ENCODE measurements around the gene GRAMD1B. TPM values are rescaled to one million over a fixed set of nuclear protein-coding genes. Genes with fewer than 3 reads are reported as not detected.
A peak's percentile ranks its signal among the peaks of the same experiment; 100 is the strongest.

The GRAMD1B gene
- polyA plus RNA-seq, 2 of the 4 experiments (the other 2 are of a cell fraction): 55.5 to 108 TPM

DNA sequence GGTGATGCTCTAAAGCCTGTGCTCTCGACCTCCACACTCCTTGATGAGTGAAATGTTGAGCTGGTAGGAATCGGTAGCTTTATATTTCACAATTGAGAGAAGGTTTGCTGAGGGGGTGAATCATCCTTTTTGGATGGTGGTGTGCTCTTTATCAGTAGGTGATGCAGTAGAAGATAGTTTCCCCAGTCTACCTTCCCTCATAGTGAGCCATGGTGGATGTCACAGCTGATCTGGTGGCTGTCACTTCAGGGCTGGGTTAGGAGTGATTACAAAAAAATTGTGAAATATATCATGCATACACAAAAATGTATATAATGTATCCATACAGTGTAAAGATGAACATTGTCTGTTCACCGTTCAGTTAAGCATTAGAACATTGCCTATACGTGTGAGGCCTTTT, 105.3 kb downstream of the GRAMD1B start:
- Histone ChIP-seq H3K4me2 (peak overlapping the region; percentile 23; the same call in 1 of the 3 replicates), H3K27ac (no peak overlapping the region), H3K9me3 (no peaks in the 10 kb centered on the region), H3K4me3 (no peak overlapping the region), H3K4me1 (peaks cover 31% of the 10 kb centered on the region)
- CTCF ChIA-PET: interaction anchor here (1.2 to 1.5 kb wide), 2 partner anchors 10 to 172 kb away, joined by 3 to 4 read pairs; no protein-coding TSS in a partner anchor
- POLR2A ChIA-PET: no interaction called here
- FAIRE-seq (no peak), ATAC-seq (peak; percentile 25 to 38; a peak in 2 of 6 replicates), DNase-seq (ENCODE audit: low read depth in 1 of 2, low spot score in 1 of 2) (no peak)
- TF ChIP-seq HDAC2 (IDR thresholded peaks at IDR 0.05): no peak
- TF ChIP-seq ESRRA (IDR thresholded peaks at IDR 0.05; ENCODE audit: borderline replicate concordance, low read length): no peak
- no peak for TF ChIP-seq CBX2 (IDR thresholded peaks at IDR 0.05; ENCODE audit: borderline replicate concordance, low read depth)
- TF ChIP-seq, protein P1, sequence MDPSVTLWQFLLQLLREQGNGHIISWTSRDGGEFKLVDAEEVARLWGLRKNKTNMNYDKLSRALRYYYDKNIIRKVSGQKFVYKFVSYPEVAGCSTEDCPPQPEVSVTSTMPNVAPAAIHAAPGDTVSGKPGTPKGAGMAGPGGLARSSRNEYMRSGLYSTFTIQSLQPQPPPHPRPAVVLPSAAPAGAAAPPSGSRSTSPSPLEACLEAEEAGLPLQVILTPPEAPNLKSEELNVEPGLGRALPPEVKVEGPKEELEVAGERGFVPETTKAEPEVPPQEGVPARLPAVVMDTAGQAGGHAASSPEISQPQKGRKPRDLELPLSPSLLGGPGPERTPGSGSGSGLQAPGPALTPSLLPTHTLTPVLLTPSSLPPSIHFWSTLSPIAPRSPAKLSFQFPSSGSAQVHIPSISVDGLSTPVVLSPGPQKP (IDR thresholded peaks at IDR 0.05; ENCODE audit: low read depth, low read length): no peak
- no peak for TF ChIP-seq NFE2L2 (conservative IDR thresholded peaks at IDR 0.05; ENCODE audit: low read length)
- no peak for TF ChIP-seq SREBF2 (IDR thresholded peaks at IDR 0.05)
- TF ChIP-seq, protein P2, sequence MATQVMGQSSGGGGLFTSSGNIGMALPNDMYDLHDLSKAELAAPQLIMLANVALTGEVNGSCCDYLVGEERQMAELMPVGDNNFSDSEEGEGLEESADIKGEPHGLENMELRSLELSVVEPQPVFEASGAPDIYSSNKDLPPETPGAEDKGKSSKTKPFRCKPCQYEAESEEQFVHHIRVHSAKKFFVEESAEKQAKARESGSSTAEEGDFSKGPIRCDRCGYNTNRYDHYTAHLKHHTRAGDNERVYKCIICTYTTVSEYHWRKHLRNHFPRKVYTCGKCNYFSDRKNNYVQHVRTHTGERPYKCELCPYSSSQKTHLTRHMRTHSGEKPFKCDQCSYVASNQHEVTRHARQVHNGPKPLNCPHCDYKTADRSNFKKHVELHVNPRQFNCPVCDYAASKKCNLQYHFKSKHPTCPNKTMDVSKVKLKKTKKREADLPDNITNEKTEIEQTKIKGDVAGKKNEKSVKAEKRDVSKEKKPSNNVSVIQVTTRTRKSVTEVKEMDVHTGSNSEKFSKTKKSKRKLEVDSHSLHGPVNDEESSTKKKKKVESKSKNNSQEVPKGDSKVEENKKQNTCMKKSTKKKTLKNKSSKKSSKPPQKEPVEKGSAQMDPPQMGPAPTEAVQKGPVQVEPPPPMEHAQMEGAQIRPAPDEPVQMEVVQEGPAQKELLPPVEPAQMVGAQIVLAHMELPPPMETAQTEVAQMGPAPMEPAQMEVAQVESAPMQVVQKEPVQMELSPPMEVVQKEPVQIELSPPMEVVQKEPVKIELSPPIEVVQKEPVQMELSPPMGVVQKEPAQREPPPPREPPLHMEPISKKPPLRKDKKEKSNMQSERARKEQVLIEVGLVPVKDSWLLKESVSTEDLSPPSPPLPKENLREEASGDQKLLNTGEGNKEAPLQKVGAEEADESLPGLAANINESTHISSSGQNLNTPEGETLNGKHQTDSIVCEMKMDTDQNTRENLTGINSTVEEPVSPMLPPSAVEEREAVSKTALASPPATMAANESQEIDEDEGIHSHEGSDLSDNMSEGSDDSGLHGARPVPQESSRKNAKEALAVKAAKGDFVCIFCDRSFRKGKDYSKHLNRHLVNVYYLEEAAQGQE (IDR thresholded peaks at IDR 0.05): no peak
- TF ChIP-seq MYC (IDR thresholded peaks at IDR 0.05; ENCODE audit: borderline replicate concordance, low read length): no peak
- TF ChIP-seq FOSB (CRISPR knock-in tag; IDR thresholded peaks at IDR 0.05): no peak
- no peak for TF ChIP-seq RFX5 (IDR thresholded peaks at IDR 0.05)
- TF ChIP-seq HOXB13 (CRISPR knock-in tag; IDR thresholded peaks at IDR 0.05; ENCODE audit: low read depth): no peak
- no peak for TF ChIP-seq POLR2A (IDR thresholded peaks at IDR 0.05; ENCODE audit: low read length)
- TF ChIP-seq MAFK (IDR thresholded peaks at IDR 0.05; ENCODE audit: partially characterized antibody): no peak
- no peak for TF ChIP-seq ZC3H11A (IDR thresholded peaks at IDR 0.05)
- no peak for TF ChIP-seq EHF (CRISPR knock-in tag; IDR thresholded peaks at IDR 0.05)
- WGBS (ENCODE audit: missing lambda C conversion rate): 77% methylated on average over 4 of the region's 4 CpGs

DNA sequence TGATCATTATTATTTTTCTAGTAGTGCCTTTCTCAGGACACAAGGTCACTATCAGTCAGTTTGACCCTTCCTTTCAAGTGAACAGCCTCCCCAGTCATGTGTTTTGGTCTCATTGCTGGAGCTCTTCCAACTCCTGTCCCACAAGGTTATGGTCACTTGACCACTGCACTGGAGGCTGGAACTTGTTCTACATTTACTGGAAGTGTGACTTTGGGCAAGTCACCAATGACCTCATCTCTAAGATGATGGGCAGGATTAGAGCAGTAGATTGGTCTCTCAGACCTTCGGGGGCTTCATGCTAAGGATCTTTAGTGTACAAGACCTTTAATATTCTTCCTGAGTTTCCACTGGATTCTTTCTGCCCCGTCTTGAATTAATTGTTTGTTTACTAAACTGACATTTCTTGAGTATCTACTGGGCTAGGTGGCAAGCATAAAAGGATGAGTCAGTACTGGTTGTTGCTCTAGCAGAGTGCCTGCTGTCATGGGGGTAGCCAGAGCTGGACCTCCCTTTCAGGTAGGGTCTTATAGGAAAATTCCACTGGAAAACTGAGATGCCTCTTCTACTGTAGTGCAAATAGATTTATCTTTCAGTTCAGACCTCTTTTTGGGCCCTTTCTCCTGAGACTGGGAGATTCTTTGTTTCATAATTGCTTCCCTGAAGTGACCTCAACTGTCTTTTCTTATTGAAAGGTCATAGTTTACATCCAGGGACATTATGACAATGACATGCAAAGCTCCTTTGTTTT, 106.8 kb downstream of the GRAMD1B start:
- WGBS (ENCODE audit: missing lambda C conversion rate): 7% methylated on average over 2 of the region's 2 CpGs
- CTCF ChIA-PET: interaction anchor here (2.1 kb wide), 1 partner anchor 18 kb away, joined by 7 read pairs; no protein-coding TSS in a partner anchor
- H3K27ac ChIP-seq: 0 out of 6 replicates have a peak overlapping the region, but pooled peaks of 1 of the 2 experiments have one; percentile 17
- ATAC-seq: peak; percentile 54 to 66; a peak in 5 of 6 replicates
- POLR2A ChIA-PET: no interaction called here
- peak overlapping the region; percentile 69 for H3K4me2 ChIP-seq
- DNase-seq (ENCODE audit: low read depth in 1 of 2, low spot score in 1 of 2): peak in 1 of 2 experiments; percentile 20
- no peaks in the 10 kb centered on the region for H3K9me3 ChIP-seq
- no peak overlapping the region for H3K4me3 ChIP-seq
- no peak for FAIRE-seq
- TF ChIP-seq CTCF (IDR thresholded peaks at IDR 0.05) (no peak), FOSL2 (IDR thresholded peaks at IDR 0.05) (no peak), FOSL2 (CRISPR knock-in tag; IDR thresholded peaks at IDR 0.05) (0 out of 2 replicates have a peak, but pooled peaks have one; percentile 13), HOXA7 (CRISPR knock-in tag; IDR thresholded peaks at IDR 0.05) (no peak)
- H3K4me1 ChIP-seq: peaks cover 31% of the 10 kb centered on the region
